Measurements from ENCODE around the gene TTC34. TPM values are rescaled to one million over a fixed set of nuclear protein-coding genes. Genes with fewer than 3 reads are reported as not detected.

The TTC34 gene
- total and polyA plus RNA-seq, 2 of the 4 experiments (the other 2 are of a cell fraction), result under 0.01 to 0.09 TPM

DNA sequence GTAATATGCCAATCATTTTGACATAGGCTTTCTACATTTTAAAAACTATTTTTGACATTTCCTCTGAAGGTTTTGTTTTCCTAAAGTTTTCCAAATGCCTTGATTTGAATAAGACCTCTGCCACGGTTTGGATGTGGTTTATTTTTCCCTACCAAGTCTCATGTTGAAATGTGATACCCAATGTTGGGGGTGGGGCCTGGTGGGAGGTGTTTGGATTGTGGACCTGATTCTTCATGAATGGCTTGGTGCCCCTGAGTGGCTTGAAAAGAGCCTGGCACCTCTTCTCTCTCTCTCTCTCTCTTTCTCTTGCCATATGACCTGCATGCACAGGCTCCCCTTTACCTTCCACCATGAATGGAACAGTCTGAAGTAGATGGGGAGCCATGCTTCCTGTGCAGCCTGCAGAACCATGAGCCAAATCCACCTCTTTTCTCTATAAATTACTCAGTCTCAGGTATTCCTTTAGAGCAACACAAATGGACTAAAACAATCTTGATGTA is 183.5 kb downstream of the TTC34 start:
- Histone ChIP-seq H3K79me1 (ENCODE audit: low read depth in 1 of 2, low read length in 2 of 2) (no peaks in the 10 kb centered on the region), H3K9me3 (ENCODE audit: control insufficient read depth, insufficient read depth, low read length) (0 out of 2 replicates have a peak, but pooled peaks cover 1% of the 10 kb centered on the region), H3K4ac (ENCODE audit: low read depth, low read length) (no peak overlapping the region), H3K18ac (ENCODE audit: low read depth, low read length) (no peak overlapping the region), H2AFZ (replicated peaks; ENCODE audit: low read length, poor library complexity) (no peak overlapping the region), H3K56ac (ENCODE audit: extremely low read depth, insufficient read depth, low read length) (no peak overlapping the region), H4K20me1 (ENCODE audit: insufficient read depth, low read length) (no peaks in the 10 kb centered on the region), H3K23ac (ENCODE audit: low read depth, low read length) (no peak overlapping the region), H3K9ac (ENCODE audit: low read depth, low read length) (no peak overlapping the region), H2AK9ac (replicated peaks; ENCODE audit: low read depth, low read length, poor library complexity) (no peak overlapping the region), H2BK15ac (ENCODE audit: low read depth, low read length) (no peak overlapping the region), H4K8ac (ENCODE audit: low read depth in 2 of 2, low read length in 2 of 2) (no peak overlapping the region), H3K4me2 (ENCODE audit: low read depth, low read length) (no peak overlapping the region), H3K4me1 (ENCODE audit: control insufficient read depth, insufficient read depth, low read length) (no peaks in the 10 kb centered on the region), H3K36me3 (ENCODE audit: control insufficient read depth, insufficient read depth, low read length) (no peaks in the 10 kb centered on the region), H4K5ac (ENCODE audit: low read depth, low read length) (no peak overlapping the region), H3K4me3 (ENCODE audit: insufficient read depth, low read depth, low read length) (no peak overlapping the region), H3K27me3 (ENCODE audit: control insufficient read depth, insufficient read depth, low read length) (no peaks in the 10 kb centered on the region), H2BK5ac (ENCODE audit: low read depth, low read length, poor library complexity, severe bottlenecking) (no peak overlapping the region), H2BK120ac (ENCODE audit: low read depth, low read length) (no peak overlapping the region), H3K27ac (ENCODE audit: insufficient read depth, low read length) (no peak overlapping the region), H2BK20ac (ENCODE audit: low read depth, low read length) (no peak overlapping the region), H3K14ac (replicated peaks; ENCODE audit: low read depth, low read length) (no peak overlapping the region), H2AK5ac (ENCODE audit: low read depth, low read length) (no peak overlapping the region), H4K91ac (ENCODE audit: insufficient read depth, low read depth, low read length) (no peak overlapping the region), H3K9me1 (ENCODE audit: insufficient read depth, low read length) (no peaks in the 10 kb centered on the region)
- DNase-seq, result no peak
- no peak for TF ChIP-seq NFE2L2 (IDR thresholded peaks at IDR 0.05; ENCODE audit: low read depth, low read length)
- BruUV-seq (replicated peaks), result no TSS peak
- in situ Hi-C loops (cut with MboI; ENCODE audit: low sequenced_read_pairs), result no loop called here
- CTCF ChIA-PET, result no interaction called here
- intact Hi-C loops (cut with micrococcal nuclease), result no loop called here
- POLR2A ChIA-PET (ENCODE audit: unreplicated experiment), result no interaction called here
- no CpG with 5 or more reads among the region's 1 CpG for WGBS, 2 experiments (ENCODE audit: extremely low coverage in 2 of 2, insufficient read length in 1 of 2)
- ATAC-seq (ENCODE audit: low read depth), result no peak
- dilution Hi-C loops (cut with HindIII; ENCODE audit: low sequenced_read_pairs, unreplicated experiment), result no loop called here
